PC-3 (cell line): Measurements from ENCODE around the gene DZIP1.

ENCODE experiments used
- CTCF ChIP-seq: fragments of 300-600 bp; sonication (generic); conservative IDR thresholded peaks from 2 replicates; pipeline ENCODE4 v1.5.1; 2017; ENCODE audit warnings: antibody characterized with exemption, low read depth, mild to moderate bottlenecking, low read length
- EZH2 ChIP-seq: fragments of 300-600 bp; sonication (generic); IDR thresholded peaks from one replicate; pipeline ENCODE4 v1.6.1; 2017; ENCODE audit warnings: antibody characterized with exemption, mild to moderate bottlenecking, low read length; ENCODE audit not compliant: unreplicated experiment

GRCh38 chr13:95636853-95637252, 7.7 kb downstream of the DZIP1 start:
- TF ChIP-seq EZH2 (no peak), CTCF (no peak)
